ENCODE results near the gene EPHB1. TPM values are rescaled to one million over a fixed set of nuclear protein-coding genes. Genes with fewer than 3 reads are reported as not detected.

EPHB1 gene
- total and polyA plus RNA-seq, 2 of the 13 experiments (the other 11 are each of a cell fraction or from before 2014, with no cell fraction given): 0.07 to 0.21 TPM

DNA sequence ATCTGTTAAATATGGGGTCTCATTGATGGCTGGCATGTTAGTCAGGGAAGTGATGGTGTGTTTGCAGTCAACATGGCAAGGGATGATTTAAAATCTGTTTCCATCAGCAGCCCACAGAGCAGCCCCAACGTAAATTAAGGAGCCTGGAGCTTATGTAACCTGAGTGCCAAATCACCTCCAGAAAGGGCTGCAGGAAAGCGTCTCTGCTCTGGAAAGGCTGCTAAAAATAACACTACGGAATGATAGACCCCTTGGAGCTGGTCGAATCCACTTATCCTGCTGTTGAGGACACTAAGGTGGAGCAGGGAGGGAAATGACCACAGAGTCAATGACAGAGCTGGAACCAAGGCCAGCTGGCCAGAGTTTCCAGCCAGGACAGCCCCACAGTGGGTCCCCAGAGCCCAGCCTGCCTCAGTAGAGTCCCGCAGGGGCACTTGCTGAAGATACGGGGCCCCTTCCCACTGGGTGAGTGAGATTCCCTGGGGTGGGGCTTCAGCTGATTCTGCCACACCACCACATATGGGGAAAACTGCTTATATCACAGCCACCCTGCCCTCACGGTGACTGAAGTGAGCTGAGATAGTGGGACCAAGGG is 63.5 kb downstream of the EPHB1 start (continued):
- TF ChIP-seq, protein P1, sequence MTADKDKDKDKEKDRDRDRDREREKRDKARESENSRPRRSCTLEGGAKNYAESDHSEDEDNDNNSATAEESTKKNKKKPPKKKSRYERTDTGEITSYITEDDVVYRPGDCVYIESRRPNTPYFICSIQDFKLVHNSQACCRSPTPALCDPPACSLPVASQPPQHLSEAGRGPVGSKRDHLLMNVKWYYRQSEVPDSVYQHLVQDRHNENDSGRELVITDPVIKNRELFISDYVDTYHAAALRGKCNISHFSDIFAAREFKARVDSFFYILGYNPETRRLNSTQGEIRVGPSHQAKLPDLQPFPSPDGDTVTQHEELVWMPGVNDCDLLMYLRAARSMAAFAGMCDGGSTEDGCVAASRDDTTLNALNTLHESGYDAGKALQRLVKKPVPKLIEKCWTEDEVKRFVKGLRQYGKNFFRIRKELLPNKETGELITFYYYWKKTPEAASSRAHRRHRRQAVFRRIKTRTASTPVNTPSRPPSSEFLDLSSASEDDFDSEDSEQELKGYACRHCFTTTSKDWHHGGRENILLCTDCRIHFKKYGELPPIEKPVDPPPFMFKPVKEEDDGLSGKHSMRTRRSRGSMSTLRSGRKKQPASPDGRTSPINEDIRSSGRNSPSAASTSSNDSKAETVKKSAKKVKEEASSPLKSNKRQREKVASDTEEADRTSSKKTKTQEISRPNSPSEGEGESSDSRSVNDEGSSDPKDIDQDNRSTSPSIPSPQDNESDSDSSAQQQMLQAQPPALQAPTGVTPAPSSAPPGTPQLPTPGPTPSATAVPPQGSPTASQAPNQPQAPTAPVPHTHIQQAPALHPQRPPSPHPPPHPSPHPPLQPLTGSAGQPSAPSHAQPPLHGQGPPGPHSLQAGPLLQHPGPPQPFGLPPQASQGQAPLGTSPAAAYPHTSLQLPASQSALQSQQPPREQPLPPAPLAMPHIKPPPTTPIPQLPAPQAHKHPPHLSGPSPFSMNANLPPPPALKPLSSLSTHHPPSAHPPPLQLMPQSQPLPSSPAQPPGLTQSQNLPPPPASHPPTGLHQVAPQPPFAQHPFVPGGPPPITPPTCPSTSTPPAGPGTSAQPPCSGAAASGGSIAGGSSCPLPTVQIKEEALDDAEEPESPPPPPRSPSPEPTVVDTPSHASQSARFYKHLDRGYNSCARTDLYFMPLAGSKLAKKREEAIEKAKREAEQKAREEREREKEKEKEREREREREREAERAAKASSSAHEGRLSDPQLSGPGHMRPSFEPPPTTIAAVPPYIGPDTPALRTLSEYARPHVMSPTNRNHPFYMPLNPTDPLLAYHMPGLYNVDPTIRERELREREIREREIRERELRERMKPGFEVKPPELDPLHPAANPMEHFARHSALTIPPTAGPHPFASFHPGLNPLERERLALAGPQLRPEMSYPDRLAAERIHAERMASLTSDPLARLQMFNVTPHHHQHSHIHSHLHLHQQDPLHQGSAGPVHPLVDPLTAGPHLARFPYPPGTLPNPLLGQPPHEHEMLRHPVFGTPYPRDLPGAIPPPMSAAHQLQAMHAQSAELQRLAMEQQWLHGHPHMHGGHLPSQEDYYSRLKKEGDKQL (CRISPR knock-in tag; IDR thresholded peaks at IDR 0.05; ENCODE audit: low read depth): no peak
- TF ChIP-seq ZNF441 (CRISPR knock-in tag; IDR thresholded peaks at IDR 0.05; ENCODE audit: borderline replicate concordance): no peak
- TF ChIP-seq TOE1 (CRISPR knock-in tag; IDR thresholded peaks at IDR 0.05): no peak
- TF ChIP-seq, protein P2, sequence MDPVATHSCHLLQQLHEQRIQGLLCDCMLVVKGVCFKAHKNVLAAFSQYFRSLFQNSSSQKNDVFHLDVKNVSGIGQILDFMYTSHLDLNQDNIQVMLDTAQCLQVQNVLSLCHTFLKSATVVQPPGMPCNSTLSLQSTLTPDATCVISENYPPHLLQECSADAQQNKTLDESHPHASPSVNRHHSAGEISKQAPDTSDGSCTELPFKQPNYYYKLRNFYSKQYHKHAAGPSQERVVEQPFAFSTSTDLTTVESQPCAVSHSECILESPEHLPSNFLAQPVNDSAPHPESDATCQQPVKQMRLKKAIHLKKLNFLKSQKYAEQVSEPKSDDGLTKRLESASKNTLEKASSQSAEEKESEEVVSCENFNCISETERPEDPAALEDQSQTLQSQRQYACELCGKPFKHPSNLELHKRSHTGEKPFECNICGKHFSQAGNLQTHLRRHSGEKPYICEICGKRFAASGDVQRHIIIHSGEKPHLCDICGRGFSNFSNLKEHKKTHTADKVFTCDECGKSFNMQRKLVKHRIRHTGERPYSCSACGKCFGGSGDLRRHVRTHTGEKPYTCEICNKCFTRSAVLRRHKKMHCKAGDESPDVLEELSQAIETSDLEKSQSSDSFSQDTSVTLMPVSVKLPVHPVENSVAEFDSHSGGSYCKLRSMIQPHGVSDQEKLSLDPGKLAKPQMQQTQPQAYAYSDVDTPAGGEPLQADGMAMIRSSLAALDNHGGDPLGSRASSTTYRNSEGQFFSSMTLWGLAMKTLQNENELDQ (CRISPR knock-in tag; IDR thresholded peaks at IDR 0.05; ENCODE audit: borderline replicate concordance): no peak
- TF ChIP-seq, protein P3, sequence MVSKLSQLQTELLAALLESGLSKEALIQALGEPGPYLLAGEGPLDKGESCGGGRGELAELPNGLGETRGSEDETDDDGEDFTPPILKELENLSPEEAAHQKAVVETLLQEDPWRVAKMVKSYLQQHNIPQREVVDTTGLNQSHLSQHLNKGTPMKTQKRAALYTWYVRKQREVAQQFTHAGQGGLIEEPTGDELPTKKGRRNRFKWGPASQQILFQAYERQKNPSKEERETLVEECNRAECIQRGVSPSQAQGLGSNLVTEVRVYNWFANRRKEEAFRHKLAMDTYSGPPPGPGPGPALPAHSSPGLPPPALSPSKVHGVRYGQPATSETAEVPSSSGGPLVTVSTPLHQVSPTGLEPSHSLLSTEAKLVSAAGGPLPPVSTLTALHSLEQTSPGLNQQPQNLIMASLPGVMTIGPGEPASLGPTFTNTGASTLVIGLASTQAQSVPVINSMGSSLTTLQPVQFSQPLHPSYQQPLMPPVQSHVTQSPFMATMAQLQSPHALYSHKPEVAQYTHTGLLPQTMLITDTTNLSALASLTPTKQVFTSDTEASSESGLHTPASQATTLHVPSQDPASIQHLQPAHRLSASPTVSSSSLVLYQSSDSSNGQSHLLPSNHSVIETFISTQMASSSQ (IDR thresholded peaks at IDR 0.05; ENCODE audit: low read depth): no peak
- TF ChIP-seq, protein P3 (CRISPR knock-in tag; IDR thresholded peaks at IDR 0.05; ENCODE audit: borderline replicate concordance): no peak
- no peak for TF ChIP-seq AGO1 (IDR thresholded peaks at IDR 0.05; ENCODE audit: low read depth, low read length, poor library complexity, severe bottlenecking)
- no peak for TF ChIP-seq FOXO1 (CRISPR knock-in tag; IDR thresholded peaks at IDR 0.05)
- no peak for TF ChIP-seq ZNF75D (CRISPR knock-in tag; IDR thresholded peaks at IDR 0.05; ENCODE audit: borderline replicate concordance)
- no peak for TF ChIP-seq TGIF2 (CRISPR knock-in tag; IDR thresholded peaks at IDR 0.05)
- TF ChIP-seq, protein P4, sequence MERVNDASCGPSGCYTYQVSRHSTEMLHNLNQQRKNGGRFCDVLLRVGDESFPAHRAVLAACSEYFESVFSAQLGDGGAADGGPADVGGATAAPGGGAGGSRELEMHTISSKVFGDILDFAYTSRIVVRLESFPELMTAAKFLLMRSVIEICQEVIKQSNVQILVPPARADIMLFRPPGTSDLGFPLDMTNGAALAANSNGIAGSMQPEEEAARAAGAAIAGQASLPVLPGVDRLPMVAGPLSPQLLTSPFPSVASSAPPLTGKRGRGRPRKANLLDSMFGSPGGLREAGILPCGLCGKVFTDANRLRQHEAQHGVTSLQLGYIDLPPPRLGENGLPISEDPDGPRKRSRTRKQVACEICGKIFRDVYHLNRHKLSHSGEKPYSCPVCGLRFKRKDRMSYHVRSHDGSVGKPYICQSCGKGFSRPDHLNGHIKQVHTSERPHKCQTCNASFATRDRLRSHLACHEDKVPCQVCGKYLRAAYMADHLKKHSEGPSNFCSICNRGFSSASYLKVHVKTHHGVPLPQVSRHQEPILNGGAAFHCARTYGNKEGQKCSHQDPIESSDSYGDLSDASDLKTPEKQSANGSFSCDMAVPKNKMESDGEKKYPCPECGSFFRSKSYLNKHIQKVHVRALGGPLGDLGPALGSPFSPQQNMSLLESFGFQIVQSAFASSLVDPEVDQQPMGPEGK (CRISPR knock-in tag; IDR thresholded peaks at IDR 0.05): no peak
- TF ChIP-seq ZNF383 (CRISPR knock-in tag; IDR thresholded peaks at IDR 0.05; ENCODE audit: borderline replicate concordance): no peak
- TF ChIP-seq ZNF713 (CRISPR knock-in tag; IDR thresholded peaks at IDR 0.05): no peak
- no peak for TF ChIP-seq IRX3 (CRISPR knock-in tag; IDR thresholded peaks at IDR 0.05; ENCODE audit: borderline replicate concordance, low read depth)
